HG02870 (cell line): ENCODE measurements around the gene CRX.
A peak's percentile ranks its signal among the peaks of the same experiment; 100 is the strongest.
"Not testable (repeated sequence)": the region's sequence is repeated elsewhere in the genome, so short reads cannot be mapped to it uniquely, and the experiment has no call there.

Source experiments
- ATAC-seq: cut with Tn5 transposase; IDR thresholded peaks from one replicate; pipeline ENCODE4 v1.9.1; 2021; ENCODE audit warnings: mild to moderate bottlenecking, moderate library complexity; ENCODE audit not compliant: unreplicated experiment

CRX gene

DNA sequence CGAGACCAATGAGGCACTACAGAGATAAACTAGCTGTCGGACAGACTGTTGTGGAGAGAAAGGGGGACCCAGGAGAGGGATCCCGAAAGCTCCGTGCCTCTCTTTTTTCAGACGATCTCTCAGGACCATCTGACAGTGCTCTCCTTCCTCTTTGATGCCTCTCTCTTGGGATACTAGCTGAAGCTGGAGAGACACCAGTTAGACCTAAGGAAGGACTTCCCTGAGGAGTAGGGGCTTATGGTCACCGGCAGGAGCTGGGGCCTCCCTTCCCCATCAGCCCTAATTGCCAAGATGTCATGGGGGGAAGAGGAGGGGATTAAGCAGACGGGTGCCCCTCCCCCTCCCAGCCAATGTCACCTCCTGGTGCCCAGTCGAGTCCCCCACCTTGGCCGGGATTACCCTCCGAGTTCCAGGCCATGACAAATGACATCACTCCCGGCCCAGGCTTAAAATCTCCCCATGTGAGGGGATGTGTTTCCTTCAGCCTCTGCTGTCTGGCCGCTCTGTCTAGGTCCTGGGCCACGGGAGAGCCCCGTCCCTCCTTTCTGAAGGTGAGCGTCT lies at the start of gene CRX:
TSS of gene CRX (plus strand) at position 478 of the 561 bp plus-strand sequence. CDS start 12,507 bp downstream, outside the sequence.
- no peak for ATAC-seq

DNA sequence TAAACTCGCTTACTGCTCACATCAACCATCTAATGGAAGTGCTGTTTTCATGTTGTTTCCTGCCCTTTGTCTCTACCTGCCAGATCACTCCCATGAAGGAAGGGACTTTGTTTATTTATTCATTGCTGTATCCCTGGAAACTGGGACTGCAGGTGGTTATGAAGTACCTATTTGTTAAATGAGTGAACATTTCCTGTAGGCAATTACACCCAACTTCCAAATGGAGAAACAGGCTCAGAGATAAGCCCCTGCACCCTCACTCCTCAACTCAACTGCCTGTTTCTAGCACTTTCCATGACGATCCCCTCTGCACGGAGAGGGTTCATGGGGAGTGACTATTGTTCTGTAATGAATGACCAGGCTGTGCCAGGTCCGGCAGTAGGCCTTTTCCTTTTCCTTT lies 45.2 kb upstream of the CRX start:
- ATAC-seq = no peak

DNA sequence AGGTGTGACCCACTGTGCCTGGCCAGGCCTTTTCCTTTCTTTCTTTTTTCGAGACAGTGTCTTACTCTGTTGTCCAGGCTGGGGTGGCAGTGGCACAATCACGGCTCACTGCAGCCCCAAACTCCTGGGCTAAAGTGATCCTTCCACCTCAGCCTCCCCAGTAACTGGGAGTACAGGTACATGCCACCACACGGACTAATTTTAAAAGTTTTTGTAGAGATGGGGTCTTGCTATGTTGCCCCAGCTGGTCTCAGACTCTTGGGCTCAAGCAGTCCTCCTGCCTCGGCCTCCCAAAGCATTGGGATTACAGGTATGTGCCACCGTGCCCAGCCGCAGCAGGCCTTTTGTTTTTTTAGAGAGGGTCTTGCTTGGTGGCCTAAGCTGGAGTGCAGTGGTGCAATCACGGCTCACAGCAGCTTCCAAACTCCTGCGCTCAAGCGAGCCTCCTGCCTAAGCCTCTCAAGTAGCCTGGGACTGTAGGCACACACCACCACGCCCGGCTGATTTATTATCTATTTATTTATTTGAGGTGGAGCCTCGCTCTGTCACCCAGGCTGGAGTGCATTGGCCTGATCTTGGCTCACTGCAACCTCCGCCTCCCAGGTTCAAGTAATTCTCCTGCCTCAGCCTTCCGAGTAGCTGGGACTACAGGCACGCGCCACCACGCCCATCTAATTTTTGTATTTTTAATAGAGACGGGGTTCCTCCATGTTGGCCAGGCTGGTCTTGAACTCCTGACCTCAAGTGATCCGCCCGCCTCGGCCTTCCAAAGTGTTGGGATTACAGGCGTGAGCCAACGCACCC lies 44.3 kb upstream of the CRX start:
- not testable (repeated sequence) for ATAC-seq

DNA sequence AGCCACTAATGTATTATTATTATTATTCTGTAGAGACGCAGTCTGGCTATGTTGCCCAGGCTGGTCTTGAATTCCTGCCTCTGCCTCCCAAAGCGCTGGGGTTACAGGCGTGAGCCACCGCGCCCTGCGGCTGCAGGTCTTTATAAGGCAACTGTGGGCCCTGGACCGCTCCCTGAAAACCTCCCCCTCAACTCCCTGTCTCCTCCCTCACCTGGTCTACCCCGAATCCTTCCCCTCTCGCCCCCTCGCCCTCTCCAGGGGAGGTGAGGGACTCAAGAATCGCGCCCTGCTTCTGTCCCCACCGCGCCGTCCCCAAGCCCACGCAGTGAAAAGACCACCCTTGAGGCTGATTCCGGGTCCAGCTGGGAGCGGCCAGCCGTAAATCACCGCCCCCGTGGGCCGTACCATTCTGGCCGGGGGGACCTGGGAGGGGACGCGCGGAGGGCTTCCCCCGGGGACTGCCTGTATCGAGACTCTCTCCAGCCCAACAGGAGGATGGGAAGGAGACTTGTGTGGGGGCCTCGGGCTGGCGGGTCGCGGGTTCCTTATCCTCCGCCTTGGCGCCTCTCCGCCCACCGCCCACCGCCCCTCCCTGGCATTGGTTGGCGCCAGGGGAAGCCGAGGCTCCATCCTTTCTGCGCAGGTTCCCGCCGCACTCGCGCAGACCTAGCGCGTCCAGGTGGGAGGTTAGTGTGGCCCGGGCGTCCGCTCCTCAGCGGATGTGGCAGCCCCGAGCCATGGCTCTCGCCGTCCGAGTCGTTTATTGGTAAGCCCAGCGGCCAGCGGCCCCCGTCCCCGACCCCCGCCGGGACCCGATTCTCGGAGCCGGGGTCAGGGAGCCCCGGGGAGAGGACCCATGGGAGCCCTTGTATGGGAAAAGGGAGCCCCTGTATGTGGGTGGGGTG lies 43.4 kb upstream of the CRX start, which contains the start of gene SELENOW:
TSS of gene SELENOW (plus strand) at position 655 of the 905 bp plus-strand sequence. CDS start at position 738, 83 bp downstream.
- ATAC-seq = peak; percentile 82

DNA sequence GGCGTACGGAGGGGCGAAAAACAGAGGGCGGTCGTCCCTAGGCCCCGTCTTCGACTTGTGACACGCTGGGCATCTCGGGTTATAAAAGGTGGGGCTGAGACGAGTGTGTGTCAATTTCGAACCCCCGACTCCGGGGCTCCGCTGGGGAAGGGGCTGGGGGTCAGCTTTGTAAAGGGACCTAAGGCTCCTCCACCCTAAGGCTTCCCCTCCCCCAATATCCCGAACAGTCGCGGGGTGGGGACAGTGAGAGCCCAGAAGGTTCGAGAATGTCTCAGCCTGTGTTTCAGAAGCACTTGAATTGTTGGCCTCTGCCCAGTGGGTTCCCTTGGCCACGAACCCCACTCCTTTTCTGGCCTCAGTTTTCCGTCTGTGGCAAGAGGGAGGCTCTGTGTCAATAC lies 42.8 kb upstream of the CRX start:
- ATAC-seq = no peak

DNA sequence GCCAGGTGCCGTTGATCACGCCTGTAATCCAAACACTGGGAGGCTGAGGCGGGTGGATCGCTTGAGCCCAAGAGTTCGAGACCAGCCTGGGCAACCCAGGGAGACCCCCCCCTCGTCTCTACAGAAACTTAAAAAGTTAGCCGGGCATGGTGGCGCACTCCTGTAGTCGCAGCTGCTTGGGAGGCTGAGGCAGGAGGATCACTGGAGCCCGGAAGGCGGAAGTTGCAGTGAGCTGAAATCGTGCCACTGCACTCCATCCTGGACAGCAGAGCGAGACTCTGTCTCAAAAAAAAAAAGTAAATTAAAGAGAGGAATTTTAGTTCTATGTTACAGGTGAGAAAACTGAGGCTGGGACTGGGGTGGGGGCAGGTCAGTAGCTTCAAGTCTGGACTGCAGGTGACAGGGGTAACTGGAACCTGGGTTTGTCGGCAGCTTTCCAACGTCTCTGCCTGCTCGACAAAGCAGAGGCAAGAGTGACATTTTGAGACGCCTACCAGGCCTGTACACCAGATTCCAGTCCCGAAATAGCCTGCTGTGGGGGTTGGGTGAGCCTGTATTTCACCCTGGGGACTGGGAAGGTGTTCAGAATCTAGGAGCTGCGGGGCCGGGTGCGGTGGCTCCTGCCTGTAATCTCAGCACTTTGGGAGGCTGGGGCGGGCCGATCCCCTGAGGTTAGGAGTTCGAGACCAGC lies 42.1 kb upstream of the CRX start:
- ATAC-seq = no peak

DNA sequence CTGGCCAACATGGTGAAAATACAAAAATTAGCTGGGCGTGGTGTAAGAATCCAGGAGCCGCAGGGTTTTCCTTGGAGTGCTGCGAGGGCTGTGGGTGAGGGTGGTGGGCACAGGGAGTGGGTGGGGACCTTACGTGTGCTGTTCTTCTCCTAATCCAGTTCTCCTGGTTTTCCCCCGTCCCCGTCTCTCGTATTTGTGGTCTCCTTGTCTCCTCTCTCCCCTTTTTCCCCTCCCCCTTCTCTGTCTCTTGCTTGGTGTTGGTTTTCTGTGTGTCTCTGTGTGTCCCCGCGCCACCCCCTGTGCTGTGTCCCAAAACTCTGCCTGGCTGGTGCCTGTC lies 41.6 kb upstream of the CRX start:
- no peak for ATAC-seq

DNA sequence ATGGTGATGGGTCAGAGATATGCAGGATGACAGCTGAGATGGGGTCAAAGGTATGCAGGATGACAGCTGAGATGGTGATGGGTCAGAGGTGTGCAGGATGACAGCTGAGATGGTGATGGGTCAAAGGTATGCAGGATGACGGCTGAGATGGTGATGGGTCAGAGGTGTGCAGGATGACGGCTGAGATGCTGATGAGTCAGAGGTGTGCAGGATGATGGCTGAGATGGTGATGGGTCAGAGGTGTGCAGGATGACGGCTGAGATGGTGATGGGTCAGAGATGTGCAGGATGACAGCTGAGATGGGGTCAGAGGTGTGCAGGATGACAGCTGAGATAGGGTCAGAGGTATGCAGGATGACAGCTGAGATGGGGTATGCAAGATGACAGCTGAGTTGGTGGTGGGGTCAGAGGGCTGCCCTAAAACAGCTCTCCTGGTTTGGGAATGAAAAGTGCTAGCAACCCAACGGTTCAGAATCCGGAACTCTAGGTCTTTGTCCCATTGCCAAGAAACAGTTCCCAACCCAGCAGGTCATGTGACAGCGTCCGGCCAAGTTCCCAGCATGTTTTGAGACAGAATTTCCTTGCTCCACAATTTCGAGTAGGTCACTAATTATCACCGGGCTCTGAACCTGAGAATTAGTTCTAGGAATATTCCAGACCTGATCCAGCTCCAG lies 40.0 kb upstream of the CRX start:
- no peak for ATAC-seq

DNA sequence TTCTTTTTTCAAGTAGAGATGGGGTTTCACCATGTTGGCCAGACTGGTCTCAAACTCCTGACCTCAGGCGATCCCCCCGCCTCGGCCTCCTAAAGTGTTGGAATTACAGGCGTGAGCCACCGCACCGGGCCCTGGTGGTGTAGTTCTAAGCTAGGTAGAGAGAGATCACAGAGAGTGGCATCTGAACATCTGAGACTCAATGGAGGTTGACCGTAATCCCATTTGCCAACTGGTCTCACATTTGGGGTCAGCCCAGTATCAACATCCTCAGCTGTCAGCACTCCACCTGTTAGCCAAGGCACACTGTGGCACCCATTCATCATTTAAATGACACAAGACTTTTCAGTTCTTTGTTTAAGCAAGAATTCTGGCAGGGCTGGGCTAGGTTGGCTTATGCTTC lies 35.2 kb upstream of the CRX start:
- no peak for ATAC-seq

DNA sequence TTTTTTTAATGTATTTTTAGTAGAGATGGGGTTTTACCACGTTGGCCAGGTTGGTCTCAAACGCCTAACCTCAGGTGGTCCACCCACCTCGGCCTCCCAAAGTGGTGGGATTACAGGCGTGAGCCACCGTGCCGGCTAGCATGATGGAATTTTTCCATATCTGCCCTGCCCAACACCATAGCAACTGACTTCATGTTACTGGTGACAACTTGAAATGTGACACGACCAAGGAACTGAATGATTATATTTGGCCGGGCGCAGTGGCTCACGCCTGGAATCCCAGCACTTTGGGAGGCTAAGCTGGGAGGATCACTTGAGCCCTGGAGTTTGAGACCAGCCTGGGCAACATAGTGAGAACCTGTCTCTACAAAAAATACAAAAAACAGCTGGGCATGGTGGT lies 34.4 kb upstream of the CRX start:
- ATAC-seq = not testable (repeated sequence)

DNA sequence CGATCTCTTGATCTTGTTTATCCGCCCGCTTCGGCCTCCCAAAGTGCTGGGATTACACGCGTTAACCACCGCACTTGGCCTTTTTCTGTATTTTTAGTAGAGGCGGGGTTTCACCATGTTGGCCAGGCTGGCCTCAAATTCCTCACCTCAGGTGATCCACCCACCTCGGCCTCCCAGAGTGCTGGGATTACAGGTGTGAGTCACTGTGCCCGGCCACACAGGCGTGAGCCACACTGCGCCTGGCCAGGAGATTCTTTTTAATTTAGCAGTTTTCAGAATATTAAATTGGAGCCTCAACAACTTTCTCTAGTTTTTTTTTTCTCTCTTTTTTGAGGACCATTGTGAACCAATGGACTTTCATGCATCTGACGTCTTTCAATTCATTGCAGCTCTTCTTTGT lies 31.9 kb upstream of the CRX start:
- ATAC-seq = not testable (repeated sequence)

DNA sequence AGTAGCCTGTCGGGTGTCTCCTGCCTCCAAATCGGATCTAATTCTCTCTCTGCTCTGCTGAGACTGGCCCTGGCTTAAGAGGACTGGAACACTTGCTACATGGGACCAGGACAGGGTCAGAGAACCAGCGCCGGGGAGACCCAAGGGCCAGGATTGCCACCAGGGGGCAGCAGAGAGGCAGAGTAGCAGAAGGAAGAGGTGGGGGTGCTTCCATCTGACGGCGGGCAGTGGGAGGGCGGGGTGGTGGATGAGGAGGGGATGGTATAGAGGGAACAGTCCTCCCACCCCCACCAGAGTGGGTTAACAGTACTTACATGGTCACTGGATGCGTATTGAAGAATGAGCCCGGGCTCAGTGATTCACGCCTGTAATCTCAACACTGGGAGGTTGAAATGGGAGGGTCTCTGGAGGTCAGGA lies 31.3 kb upstream of the CRX start:
- ATAC-seq = no peak

DNA sequence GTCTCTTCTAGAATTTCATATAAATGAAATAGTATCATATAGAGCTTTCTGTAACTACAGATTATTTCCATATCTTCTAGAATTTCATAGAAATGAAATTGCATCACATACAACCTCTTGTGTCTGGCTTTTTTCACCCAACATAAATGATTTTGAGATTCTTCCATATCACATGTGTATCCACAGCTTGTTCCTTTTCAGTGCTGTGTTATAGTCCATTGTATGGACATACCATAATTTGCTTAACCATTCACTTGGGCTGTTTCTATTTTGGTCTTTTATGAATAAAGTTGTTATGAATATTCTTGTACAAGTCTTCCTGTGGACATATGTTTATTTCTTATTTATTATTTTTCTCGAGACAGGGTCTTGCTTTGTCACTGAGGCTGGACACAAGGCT lies 29.1 kb upstream of the CRX start:
- no peak for ATAC-seq

DNA sequence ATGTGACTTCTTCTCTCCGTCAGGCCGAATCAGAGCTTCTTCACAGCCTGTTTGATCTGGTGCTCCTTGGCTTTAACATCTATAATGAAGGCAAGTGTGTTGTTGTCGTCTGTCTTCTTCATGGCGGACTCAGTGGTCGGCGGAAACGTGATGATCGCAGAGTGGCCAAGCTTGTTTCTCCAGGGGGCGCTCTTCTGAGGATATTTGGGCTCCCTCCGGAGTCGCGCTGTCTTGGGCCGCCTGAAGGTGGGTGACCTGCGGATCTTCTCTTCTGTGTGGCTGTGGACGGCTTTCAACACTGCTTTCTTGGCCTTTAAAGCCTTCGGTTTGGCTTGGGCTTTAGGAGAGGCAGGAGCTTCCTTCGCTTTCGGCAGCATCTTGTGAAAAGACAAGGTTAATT lies 27.2 kb upstream of the CRX start:
- ATAC-seq = no peak

DNA sequence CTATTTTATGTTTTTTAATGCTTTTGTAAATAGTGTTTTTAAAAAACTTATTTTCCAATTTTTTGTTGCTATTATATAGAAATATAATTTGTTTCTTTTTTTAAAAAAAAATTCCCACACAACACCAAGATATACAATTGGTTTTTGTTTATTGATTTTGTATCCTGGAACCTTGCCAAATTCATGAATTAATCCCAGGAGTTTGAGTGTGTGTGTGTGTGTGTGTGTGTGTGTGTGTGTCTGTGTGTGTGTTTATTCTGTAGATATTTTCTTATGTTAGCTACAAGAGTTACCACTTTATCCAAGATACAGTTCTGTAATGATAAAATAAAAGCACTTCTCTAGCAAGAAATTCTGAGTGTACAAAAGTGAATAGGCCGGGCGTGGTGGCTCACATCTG lies 25.0 kb upstream of the CRX start:
- no peak for ATAC-seq

DNA sequence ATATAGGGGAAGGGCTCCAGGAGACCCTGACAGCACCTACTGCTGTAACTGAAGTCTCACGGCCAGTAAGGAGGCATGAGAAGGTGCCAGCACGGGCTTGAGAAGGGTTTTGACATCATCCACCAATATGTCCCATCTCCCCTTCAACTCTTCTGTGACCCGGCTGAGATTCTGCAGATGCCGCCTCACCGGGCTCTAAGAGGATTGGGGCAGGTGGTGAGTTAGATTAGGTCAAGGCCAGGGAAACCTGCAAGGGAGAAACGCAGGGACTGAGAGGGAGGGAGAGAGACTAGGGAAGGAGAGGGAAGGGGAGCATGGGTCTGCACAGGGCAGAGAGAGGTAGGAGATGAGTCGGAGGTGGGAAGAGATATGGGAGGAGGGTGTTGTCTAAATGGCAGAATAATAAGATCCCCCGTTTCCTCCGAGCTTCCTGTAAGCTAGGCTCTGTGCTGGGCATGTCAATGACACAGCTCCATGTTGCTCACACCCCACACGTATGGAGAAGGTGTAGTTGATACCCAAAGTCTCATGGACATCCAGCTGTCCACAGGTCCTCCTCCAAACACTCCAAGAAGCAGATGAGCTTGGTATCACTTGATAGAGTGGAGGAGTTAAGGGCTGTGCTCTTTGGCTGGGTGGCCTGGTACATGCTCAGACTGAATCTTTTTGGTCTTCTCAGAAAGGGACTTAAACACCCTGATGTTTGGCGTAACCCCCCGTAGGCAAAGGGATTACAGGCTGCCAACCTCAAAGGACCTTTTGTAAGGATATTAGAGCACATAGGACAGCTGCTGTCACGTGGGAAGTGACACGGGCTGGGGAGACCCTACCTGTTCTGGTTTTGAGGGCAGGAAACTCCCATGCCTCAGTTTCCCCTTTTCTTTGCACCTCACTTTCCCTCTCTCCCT lies 23.5 kb upstream of the CRX start:
- no peak for ATAC-seq

DNA sequence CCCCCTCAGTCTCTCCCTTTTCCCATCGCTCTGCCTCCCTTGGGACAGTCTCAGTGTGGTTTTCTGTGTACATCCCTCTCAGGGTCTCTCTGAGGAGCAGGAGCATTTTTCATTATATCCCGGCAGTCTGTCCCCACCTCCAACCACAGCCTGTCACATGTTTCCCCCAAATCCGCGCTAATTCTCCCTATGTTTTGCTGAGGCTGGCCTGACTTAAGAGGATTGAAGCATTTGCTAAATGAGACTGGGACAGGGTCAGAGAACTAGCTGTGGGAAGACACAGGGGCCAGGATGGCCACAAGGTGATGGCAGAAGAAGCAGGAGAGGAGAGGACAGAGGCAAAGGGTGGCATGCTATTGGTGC lies 22.9 kb upstream of the CRX start:
- no peak for ATAC-seq

DNA sequence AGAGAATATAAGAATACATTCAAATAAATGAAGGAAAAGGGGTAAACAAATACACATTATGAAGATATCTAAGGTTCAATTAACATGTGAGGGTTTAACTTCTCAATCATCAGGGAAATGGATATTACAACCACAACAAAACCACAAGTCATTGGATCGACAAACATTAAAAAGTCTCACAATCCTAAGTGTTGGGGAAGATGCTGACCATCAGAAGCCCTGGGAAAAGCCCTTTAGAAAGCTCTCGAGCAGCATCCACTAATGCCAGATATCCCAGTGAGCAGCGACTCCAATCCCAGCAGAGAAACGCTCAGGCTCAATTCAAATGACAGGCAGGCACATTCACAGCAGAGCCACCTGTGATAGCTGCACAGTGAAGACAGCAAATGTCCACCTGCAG lies 20.5 kb upstream of the CRX start:
- ATAC-seq = no peak

DNA sequence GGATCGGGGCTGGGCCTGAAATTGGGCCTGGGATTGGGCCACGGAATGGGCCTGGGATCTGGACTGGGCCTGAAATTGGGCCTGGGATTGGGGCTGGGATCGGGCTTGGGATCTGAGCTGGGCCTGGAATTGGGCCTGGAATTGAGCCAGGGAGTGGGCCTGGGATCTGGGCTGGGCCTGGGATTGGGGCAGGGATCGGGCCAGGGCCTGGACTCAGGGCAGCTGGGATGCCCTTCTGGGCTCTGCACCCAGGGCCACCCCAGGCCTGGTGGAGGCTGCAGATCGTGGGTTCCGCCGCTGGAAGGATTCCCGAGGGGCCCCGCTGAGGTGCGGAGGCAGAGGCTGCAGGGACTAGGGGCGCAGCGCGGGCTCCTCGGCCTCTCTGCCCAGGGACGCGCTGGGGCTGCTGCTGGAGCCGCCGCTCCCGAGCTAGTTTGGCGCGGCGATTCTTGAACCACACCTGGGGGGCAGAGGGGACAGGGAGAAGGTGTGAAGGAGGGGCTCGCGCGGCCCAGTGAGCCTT lies 19.2 kb upstream of the CRX start:
- ATAC-seq = no peak
